Endothelial cell of umbilical vein (primary cell): ENCODE data around the gene PSTPIP1. TPM values are rescaled to one million over a fixed set of nuclear protein-coding genes. Genes with fewer than 3 reads are reported as not detected.

Experiments used
- BruUV-seq: library from RNA; stranded (reverse); fragments of 400-500 nt; replicated peaks from 2 replicates; lab custom pipeline; 2021; lab: Mats Ljungman, UMichigan
- CTCF ChIA-PET: fragments of 300-600, 350-600 bp; sonication (Branson Sonifier 250); formaldehyde crosslinking; loops from one replicate; lab custom pipeline; 2021; ENCODE audit warnings: antibody characterized with exemption, inconsistent platforms; lab: Charles Lee
- POLR2A ChIA-PET: fragments of 300-600, 350-600 bp; sonication (Branson Sonifier 250); formaldehyde crosslinking; loops from one replicate; lab custom pipeline; 2021; ENCODE audit warnings: antibody characterized with exemption, inconsistent platforms; lab: Charles Lee
- DNase-seq: peaks from one replicate; pipeline ENCODE4 v3.0.0-alpha.2; 2011; ENCODE audit warnings: low read depth, low spot score
- FAIRE-seq: peaks from 2 replicates; lab custom pipeline; 2011; peaks lifted over from hg19 to GRCh38; lab: Jason Lieb, UNC
- H2AFZ ChIP-seq: 2 replicates; pipeline ENCODE4 v1.6.0; 2012; ENCODE audit warnings: low read depth, low read length, control low read depth, inconsistent platforms
- H3K27ac ChIP-seq: 2 replicates; pipeline ENCODE4 v1.5.1; 2011; ENCODE audit warnings: low read depth, mild to moderate bottlenecking, control low read depth, low read length, moderate library complexity; ENCODE audit not compliant: insufficient read depth
- H3K27me3 ChIP-seq, 2 experiments: 2 replicates each; pipeline versions ENCODE4 v1.6.0 to v1.6.1; 2011; ENCODE audit warnings: low read length in 2 of 2, mixed read lengths in 1 of 2; ENCODE audit not compliant: control insufficient read depth in 2 of 2, insufficient read depth in 2 of 2
- H3K36me3 ChIP-seq, 2 experiments: 2 replicates in 1 of 2; 3 replicates in 1 of 2; pipeline ENCODE4 v1.5.1; 2011; ENCODE audit warnings: low read length in 2 of 2, mild to moderate bottlenecking in 1 of 2, moderate library complexity in 1 of 2; ENCODE audit not compliant: control insufficient read depth in 2 of 2, insufficient read depth in 2 of 2; ENCODE audit errors: extremely low read depth in 1 of 2
- H3K4me1 ChIP-seq: 3 replicates; pipeline ENCODE4 v1.5.1; 2011; ENCODE audit warnings: mild to moderate bottlenecking, low read length; ENCODE audit not compliant: control insufficient read depth, insufficient read depth; ENCODE audit errors: extremely low read depth
- H3K4me2 ChIP-seq: 2 replicates; pipeline ENCODE4 v1.6.1; 2011; ENCODE audit warnings: low read length, control low read depth, mixed read lengths; ENCODE audit not compliant: insufficient read depth
- H3K4me3 ChIP-seq, 3 experiments: fragments of 200-600 bp in 1 of 3; sonication (generic), shearing (Covaris generic) in 1 of 3; replicated peaks in 1 of 3; 2 replicates each; pipeline ENCODE4 v1.5.1; 2011 to 2016; ENCODE audit warnings: control low read depth in 3 of 3, low read length in 3 of 3, mild to moderate bottlenecking in 2 of 3, inconsistent platforms in 1 of 3, low read depth in 1 of 3, moderate library complexity in 1 of 3; ENCODE audit not compliant: insufficient read depth in 1 of 3
- H3K79me2 ChIP-seq: 2 replicates; pipeline ENCODE4 v1.6.0; 2012; ENCODE audit warnings: low read length, inconsistent platforms; ENCODE audit not compliant: control insufficient read depth, insufficient read depth
- H3K9ac ChIP-seq: replicated peaks from 2 replicates; pipeline ENCODE3; 2011; ENCODE audit warnings: low read length, control low read depth; ENCODE audit not compliant: insufficient read depth; ENCODE audit errors: extremely low read depth
- H3K9me1 ChIP-seq: replicated peaks from 3 replicates; pipeline ENCODE4 v1.6.0; 2011; ENCODE audit warnings: mild to moderate bottlenecking, low read length; ENCODE audit not compliant: control insufficient read depth, insufficient read depth; ENCODE audit errors: extremely low read depth
- H3K9me3 ChIP-seq: replicated peaks from 2 replicates; pipeline ENCODE4 v1.5.1; 2012; ENCODE audit warnings: low read length, inconsistent platforms; ENCODE audit not compliant: control insufficient read depth, insufficient read depth
- H4K20me1 ChIP-seq: replicated peaks from 2 replicates; pipeline ENCODE3; 2011; ENCODE audit warnings: mild to moderate bottlenecking, low read length; ENCODE audit not compliant: control insufficient read depth, insufficient read depth; ENCODE audit errors: extremely low read depth
- EZH2 ChIP-seq: IDR thresholded peaks from 2 replicates; pipeline ENCODE4 v1.6.1; 2012; ENCODE audit warnings: borderline replicate concordance, low read depth, mild to moderate bottlenecking, moderate library complexity, low read length, inconsistent platforms; ENCODE audit not compliant: severe bottlenecking
- JUN ChIP-seq: IDR thresholded peaks from 2 replicates; pipeline ENCODE4 v1.6.1; 2011; ENCODE audit warnings: borderline replicate concordance, low read depth; ENCODE audit not compliant: insufficient read length, insufficient read depth
- POLR2A ChIP-seq: IDR thresholded peaks from 2 replicates; pipeline ENCODE4 v1.6.1; 2012; ENCODE audit warnings: low read depth, mild to moderate bottlenecking, control low read depth, low read length
- POLR2AphosphoS5 ChIP-seq: IDR thresholded peaks from 2 replicates; pipeline ENCODE4 v1.6.1; 2012; ENCODE audit warnings: low read depth, mild to moderate bottlenecking, control low read depth, low read length, moderate library complexity; ENCODE audit not compliant: insufficient read depth
- dilution Hi-C: fragments of 300-500 bp; cut with MboI; formaldehyde crosslinking; loops from one replicate; pipeline ENCODE4 v1.15.0; 2019; ENCODE audit warnings: low sequenced_read_pairs; ENCODE audit not compliant: extremely low pct_ligation_motif_present
- intact Hi-C: fragments of 100-400 bp; cut with micrococcal nuclease; formaldehyde crosslinking; loops from one replicate; pipeline ENCODE4 v1.10.0; 2022
- polyA plus RNA-seq, 4 experiments: library from polyadenylated mRNA; depleted of rRNA in 3 of 4; stranded (reverse) in 3 of 4; unstranded in 1 of 4; fragments of >200 nt; gene quantifications; 2 replicates each; pipeline versions ENCODE4 v1.2.1 to v1.2.3, GENCODE V29; 2011 to 2012; ENCODE audit warnings: missing spikeins in 1 of 4
- total RNA-seq: library from RNA; stranded (reverse); gene quantifications from 2 replicates; pipeline ENCODE4 v1.2.3, GENCODE V29; 2021
- TF ChIP-seq, protein P1 (sequence below): IDR thresholded peaks from 2 replicates; pipeline ENCODE4 v1.6.1; 2011; ENCODE audit not compliant: insufficient read depth, insufficient read length

Gene PSTPIP1
- total and polyA plus RNA-seq, 2 donors (not counting 3 experiments of a cell fraction or from before 2014, with no cell fraction given), result not detected

DNA sequence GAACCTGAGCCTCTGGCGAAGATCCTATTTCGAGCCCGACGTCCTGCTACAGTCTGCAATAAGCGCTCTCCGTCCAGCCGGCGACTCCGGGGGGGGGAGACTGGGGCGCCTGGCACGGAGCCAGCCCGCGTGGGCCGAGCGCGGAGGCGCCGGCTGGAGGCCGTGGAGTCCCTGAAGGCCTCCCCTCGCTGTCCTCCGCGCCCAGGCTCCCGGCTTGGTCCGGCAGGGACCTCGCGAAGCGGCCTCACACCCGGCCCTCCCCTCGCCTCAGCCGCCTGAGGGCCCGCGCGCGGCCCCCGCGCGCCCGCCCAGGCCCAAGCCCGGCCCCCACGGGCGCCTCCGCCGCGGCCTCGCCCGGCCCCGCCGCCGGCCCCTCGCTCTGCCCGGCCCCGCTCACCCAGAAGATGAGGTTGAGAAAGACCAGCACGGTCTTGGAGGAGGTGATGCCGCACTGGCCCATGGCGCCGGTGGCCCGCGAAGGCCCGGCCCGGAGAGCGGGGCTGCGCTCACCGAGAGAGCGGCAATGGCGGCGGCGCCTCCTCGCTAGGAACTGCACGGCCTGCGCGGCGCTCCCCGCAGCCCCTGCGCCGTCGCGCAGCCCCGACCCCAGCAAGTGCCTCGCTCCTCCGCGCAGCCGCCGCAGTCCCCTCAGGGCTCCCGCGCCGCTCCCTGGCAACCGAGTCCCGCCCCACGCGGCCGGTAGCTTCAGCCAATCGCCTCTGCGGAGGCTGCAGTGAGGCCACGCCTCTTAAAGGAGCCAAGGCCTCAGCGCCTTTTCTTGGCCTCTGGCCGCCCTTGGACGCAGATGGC, 75.8 kb downstream of the PSTPIP1 start, which contains the start of gene TSPAN3:
TSPAN3 (minus strand) TSS at position 615 of the 810 bp plus-strand sequence; CDS start at position 460, 155 bp downstream.
- Histone ChIP-seq H3K9ac (peak within 1 kb of the TSS; percentile 95), H3K27ac (peak within 1 kb of the TSS; percentile 81), H2AFZ (peak within 1 kb of the TSS; percentile 83), H3K36me3 (no peaks in the 10 kb centered on the region), H3K79me2 (peaks cover 45% of the 10 kb centered on the region), H3K9me1 (no peaks in the 10 kb centered on the region), H3K27me3 (peaks cover 4% of the 10 kb centered on the region in 2 experiments), H3K4me3 (peak within 1 kb of the TSS; percentile 53 to 98 (median 90)), H3K4me1 (peaks cover 35% of the 10 kb centered on the region), H3K4me2 (peak within 1 kb of the TSS; percentile 98), H4K20me1 (no peaks in the 10 kb centered on the region), H3K9me3 (no peaks in the 10 kb centered on the region)
- no TSS peak for BruUV-seq
- dilution Hi-C loops (no loop called here), intact Hi-C loops (loop anchor here (1.0 to 2.0 kb wide), 2 partner anchors 36 to 350 kb away; partner anchors contain the start of genes HMG20A and PEAK1)
- CTCF ChIA-PET, result interaction anchor here (1.0 kb wide), 3 partner anchors 20 to 473 kb away, joined by 5 to 7 read pairs (median 7); no protein-coding TSS in a partner anchor
- POLR2A ChIA-PET, result interaction anchor here (1.0 kb wide), 1 partner anchor 10 kb away, joined by 6 read pairs; no protein-coding TSS in a partner anchor
- DNase-seq (peak; percentile 96), FAIRE-seq (peak; percentile 70)
- TF ChIP-seq POLR2A (peak; percentile 70), POLR2AphosphoS5 (peak; percentile 93), JUN (no peak), EZH2 (no peak)
- TF ChIP-seq, protein P1, sequence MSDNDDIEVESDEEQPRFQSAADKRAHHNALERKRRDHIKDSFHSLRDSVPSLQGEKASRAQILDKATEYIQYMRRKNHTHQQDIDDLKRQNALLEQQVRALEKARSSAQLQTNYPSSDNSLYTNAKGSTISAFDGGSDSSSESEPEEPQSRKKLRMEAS, result peak; percentile 38
